Stimulated activated CD8-positive, alpha-beta memory T cell treated with anti-CD3 and anti-CD28 coated beads, Interleukin-7, amount 100 ng/mL, for 1 hour (primary cell): ENCODE measurements around the gene MAST2.
"Not testable (repeated sequence)": the region's sequence is repeated elsewhere in the genome, so short reads cannot be mapped to it uniquely, and the experiment has no call there.

ENCODE experiments used
- DNase-seq, 2 donors: peaks; one replicate each; pipeline ENCODE4 v3.0.0-alpha.2; 2020; ENCODE audit warnings: low read depth in 2 of 2

Gene MAST2

DNA sequence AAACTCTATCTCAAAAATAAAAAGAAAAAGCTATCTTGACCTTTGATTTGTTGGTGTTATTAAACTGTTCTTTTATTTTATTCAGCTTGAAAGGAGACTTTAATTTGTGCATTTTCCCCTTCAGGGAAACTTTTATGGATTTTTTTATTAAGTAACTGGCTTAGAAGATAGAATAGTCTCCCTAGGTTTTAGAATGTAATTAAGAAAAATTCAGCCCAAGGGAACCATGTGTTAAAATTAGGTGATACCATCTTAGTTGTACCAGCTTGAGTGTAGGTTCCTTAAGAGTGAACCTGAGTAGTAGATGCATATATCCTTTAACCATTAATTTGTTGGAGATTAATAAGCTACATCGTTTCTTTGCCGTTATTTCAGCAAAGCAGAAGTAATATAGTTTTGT is 11.4 kb downstream of the MAST2 start:
- no peak for DNase-seq

DNA sequence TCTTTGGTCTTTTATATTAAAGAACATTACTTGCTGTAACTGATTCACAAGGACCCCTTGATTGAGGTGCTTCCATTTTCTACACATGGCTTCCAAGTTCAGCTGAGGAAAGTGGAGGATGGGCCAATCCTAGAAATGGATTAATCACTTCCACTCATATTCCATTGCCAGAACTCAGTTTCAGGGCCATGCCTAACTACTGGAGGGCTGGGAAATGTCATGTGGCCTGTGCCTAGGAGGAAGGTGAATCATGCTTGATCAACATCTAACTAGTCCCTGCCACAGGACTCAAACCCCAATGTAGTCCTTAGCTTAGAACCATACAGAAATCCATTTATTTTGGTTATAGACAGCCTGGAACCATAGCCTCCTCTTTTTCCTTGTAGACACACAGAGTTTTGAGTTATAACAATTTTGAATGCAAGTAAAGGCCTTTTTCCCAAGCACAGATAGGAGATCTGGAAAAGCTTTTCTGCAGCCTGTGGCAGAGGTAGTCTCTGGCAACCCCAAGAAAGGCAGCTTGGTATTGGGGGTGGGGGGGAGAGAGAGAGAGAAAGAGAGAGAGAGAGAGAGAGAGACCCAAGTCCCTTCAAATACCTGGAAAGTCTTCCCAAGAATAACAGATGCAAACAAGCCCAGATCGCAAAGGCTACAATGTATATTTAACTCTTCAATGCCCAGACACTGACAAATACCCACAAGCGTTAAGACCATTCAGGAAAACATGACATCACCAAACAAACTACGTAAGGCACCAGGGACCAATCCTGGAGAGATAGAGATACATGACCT is 12.5 kb downstream of the MAST2 start:
- no peak for DNase-seq

GRCh38 chr1:45820173-45820572 is 16.8 kb downstream of the MAST2 start:
- DNase-seq: no peak

DNA sequence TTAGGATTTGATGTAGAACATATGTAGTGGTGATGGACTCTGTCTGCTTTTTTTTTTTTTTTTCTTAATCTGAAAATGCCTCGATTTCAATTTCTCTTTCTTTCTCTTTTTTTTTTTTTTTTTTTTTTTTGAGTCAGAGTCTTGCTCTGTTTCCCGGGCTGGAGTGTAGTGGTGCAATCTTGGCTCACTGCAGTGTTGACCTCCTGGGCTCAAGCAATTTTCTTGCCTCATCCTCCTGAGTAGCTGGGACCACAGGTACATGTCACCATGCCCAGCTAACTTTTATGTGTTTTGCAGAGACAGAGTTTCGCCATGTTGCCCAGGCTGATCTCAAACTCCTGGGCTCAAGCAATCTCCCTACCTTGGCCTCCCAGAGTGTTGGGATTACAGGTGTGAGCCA is 17.4 kb downstream of the MAST2 start:
- DNase-seq: no peak

- no peak for DNase-seq
Observed at GRCh38 chr1:45822644-45823043, 19.2 kb downstream of the MAST2 start.

- DNase-seq: no peak
Observed at GRCh38 chr1:45824607-45825006, 21.2 kb downstream of the MAST2 start.

DNA sequence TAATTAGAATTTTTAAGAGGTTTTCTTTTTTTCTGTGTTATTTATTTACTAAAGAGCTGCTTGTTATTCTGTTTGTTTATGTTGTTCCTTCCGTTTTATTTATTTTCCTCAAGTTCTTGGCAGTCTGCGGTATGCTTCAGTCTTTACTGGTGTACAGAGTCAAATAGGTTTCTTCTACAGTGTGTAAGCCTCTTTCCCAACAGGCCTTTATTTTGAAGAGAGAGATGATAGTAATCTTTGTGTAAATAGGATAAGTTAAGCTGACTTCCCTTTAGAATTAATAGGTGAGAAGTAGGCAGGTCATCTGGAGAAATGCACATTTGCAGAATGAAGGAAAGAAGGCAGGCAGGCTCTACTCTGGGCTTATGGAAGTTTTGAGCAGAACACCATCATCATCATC is 23.8 kb downstream of the MAST2 start:
- no peak for DNase-seq

GRCh38 chr1:45828841-45829240 is 25.4 kb downstream of the MAST2 start:
- DNase-seq: no peak

DNA sequence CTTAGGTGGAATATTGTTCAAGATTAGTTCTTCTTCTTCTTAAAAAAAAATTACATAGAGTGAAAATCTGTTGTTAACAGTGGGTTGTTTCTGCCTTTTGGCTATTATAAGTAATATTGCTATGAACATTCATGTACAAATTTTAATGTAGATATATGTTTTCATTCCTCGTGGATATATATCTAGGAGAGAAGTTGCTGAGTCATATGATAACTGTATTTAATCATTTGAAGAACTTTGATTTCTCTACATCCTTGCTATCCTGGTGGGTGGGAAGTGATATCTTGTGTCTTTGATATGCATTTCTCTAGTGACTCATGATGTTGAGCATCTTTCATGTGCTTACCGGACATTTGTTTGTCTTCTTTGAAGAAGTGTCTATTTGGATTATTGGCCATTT is 29.9 kb downstream of the MAST2 start:
- DNase-seq: no peak

DNA sequence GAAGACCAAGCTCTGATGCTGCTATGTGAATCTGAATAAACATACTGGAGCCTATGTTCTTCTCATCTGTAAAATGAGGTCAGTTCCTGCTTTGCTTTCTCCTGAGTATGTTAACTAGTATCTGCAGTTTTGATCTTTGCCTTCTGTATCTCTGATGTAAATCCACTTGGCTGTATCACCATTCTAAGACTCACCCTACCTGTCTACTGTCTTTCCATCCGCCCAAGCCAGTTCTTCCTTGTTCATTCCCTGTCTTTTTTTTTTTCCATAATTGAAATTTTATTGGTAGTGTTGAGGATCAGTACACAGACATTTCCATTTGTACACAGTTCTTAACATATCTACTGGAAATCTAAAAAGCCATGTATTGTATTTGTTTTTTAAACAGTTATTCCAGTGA is 31.3 kb downstream of the MAST2 start:
- no peak for DNase-seq

DNA sequence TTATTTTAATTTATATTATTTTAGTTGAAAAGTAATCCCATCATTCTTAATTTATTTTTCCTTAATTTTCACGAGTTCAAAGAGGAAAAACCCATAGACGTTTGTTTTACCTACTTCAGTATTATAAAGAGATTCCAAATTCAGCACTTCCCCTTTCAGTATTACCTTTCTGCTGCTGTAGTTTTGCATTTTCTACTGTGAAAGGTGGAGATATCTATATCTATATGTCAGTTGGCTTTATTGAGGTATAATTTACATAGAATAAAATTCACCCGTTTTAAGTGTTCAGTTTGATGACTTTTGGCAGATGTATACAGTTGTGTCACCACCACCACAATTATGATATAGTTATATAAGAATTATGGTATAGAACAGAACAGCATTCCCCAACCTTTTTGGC is 33.0 kb downstream of the MAST2 start:
- DNase-seq: no peak

DNA sequence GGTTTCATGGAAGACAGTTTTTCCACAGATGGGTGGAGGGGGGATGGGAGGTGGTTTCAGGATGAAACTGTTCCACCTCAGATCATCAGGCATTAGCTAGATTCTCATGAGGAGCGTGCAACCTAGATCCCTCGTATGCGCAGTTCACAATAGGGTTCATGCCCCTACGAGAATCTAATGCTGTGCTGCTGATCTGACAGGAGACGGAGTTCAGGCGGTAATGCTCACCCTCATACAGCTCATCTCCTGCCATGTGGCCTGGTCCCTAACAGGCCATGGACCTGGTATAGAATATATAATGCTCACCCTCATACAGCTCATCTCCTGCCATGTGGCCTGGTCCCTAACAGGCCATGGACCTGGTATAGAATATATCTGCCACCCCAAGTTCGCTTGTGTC is 33.4 kb downstream of the MAST2 start:
- not testable (repeated sequence) for DNase-seq

DNA sequence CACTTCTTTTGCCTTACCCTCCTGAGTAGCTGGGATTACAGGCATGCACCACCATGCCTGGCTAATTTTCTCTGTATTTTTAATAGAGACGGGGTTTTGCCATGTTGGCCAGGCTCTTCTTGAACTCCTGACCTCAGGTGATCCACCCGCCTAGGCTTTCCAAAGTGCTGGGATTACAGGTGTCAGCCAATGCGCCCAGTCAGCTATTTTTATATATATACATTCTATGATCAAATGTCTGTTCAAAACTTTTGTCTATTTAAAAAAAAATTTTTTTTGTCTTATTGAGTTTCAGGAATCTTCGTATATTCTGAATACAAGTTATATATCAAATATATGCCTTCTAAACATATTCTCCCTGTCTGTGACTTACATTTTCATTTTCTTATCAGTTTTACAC is 34.9 kb downstream of the MAST2 start:
- not testable (repeated sequence) for DNase-seq

DNA sequence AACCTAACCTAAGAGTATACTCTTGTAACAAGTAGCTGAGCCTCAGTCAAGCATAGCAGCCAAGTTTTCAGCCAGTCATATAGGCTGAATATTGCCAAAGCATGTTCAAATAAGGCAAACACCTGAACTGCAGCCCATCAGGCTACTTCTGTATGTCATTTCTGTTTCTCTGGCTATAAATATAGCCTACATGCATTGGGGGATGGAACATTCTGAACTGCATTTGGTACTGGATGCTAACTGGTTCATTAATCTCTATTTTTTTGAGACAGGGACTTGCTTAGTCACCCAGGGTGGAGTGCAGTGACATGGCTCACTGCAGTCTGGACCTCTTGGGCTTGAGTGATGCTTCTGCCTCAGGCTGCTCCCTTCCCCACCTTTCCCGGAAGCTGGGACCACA is 37.3 kb downstream of the MAST2 start:
- no peak for DNase-seq

GRCh38 chr1:45842786-45843185 is 39.4 kb downstream of the MAST2 start:
- no peak for DNase-seq

DNA sequence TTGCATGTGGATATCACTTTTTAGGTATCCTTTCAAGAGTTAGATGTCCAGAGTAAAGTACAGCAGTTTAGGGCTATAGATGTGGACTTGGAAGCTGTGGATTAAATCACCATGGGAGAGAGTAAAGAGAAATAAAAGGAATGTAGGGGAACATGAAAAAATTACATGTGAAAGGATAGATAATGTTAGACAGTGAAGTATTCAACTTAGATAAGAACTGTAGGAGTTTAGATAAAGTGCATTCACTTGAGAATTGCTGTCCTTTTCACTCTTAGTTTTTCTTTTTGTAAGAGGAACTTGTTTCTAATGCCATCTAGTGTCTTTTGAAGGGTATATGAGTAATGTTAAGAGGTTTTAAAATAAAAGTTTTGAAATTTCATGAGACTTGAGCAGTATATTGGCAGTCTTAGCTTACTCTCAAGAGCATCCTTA is 40.1 kb downstream of the MAST2 start:
- no peak for DNase-seq

DNA sequence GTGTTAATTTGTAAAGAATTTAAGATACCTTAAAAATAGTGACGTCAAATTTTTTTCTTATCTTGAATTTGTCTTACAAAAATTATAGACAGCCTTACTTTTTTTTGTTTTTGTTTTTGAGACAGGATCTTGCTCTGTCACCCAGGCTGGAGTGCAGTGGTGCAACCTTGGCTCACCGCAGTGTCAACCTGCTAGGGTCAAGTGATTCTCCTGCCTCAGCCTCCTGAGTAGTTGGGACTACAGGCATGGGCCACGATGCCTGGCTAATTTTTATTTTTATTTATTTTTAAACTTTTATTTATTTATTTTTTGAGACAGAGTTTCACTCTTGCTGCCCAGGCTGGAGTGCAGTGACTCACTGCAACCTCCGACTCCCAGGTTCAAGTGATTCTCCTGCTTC is 40.6 kb downstream of the MAST2 start:
- DNase-seq: not testable (repeated sequence)

DNA sequence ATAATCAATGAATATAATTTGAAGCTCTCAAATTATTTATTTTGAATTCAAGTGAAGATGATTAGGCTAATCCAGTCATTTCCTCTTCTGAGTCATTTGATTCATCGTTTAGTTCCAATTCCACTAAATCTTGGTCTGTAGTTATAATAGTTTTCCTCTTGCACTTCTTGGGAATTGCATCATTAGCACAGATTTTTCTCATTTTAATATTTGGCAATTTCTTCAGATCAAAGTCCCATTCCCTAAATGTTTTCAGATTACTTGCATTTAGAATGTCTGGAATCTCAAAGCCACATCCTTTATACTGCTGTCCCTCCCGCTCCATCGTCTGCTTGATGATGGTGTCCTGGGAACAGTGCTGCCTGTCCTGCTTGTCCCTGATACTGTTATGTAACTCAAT is 43.5 kb downstream of the MAST2 start:
- DNase-seq: no peak

DNA sequence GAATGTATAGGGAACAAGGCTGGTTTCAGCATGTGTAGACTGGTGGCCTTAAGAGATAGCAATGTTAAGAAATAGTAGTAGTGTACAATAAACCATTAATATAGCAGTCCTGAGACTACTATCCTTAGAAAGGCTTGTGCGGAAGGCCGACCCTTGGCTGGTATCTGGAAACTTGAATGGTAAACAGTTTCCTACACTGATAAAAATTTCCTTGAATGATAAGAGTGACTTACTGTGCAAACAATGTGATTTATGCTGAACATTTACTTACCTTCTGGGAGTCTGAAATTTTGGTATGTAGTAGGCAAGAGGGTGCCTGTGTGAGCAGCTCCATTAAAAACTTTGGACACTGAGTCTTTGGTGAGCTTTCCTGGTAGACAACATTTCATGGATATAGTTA is 44.7 kb downstream of the MAST2 start:
- no peak for DNase-seq

GRCh38 chr1:45848714-45849113 is 45.3 kb downstream of the MAST2 start:
- DNase-seq: no peak

DNA sequence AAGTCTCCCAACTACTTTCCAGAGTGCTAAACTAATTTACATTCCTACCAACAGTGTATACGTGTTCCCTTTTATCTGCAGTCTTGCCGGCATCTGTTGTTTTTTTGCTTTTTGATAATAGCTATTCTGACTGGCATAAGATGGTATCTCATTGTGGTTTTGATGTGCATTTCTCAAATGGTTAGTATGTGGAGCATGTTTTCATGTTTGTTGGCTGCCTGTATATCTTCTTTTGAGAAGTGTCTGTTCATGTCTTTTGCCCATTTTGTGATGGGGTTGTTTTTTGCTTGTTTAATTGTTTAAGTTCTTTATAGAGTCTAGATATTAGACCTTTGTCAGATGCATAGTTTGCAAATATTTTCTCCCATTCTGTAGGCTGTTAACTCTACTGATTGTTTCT is 46.6 kb downstream of the MAST2 start:
- no peak for DNase-seq

GRCh38 chr1:45854724-45855123 is 51.3 kb downstream of the MAST2 start:
- no peak for DNase-seq

- DNase-seq: no peak
Observed at GRCh38 chr1:45857101-45857700, 53.8 kb downstream of the MAST2 start.
